Epithelial cell of proximal tubule (primary cell): ENCODE data around the gene HSD17B8. TPM values are rescaled to one million over a fixed set of nuclear protein-coding genes. Genes with fewer than 3 reads are reported as not detected.
A peak's percentile ranks its signal among the peaks of the same experiment; 100 is the strongest.

Experiments used
- DNase-seq: peaks from one replicate; pipeline ENCODE4 v3.0.0-alpha.2; 2011; ENCODE audit warnings: low read depth
- H3K4me3 ChIP-seq: 2 replicates; pipeline ENCODE4 v1.5.1; 2011; ENCODE audit warnings: low read depth, mild to moderate bottlenecking, low read length
- CTCF ChIP-seq: conservative IDR thresholded peaks from 2 replicates; pipeline ENCODE4 v1.5.1; 2012; ENCODE audit warnings: low read depth, mild to moderate bottlenecking, low read length
- total RNA-seq: library from RNA; depleted of rRNA; stranded (reverse); fragments of >200 nt; gene quantifications from 2 replicates; pipeline ENCODE4 v1.2.3, GENCODE V29; 2015

HSD17B8 gene
- total RNA-seq, 1 donor from 2014 or later = 16.3 TPM

- TF ChIP-seq CTCF = no peak
- no peak for DNase-seq
- no peak overlapping the region for H3K4me3 ChIP-seq
Measured at GRCh38 chr6:33171880-33172687, 32.4 kb upstream of the HSD17B8 start.

GRCh38 chr6:33172688-33173534 lies 31.5 kb upstream of the HSD17B8 start:
- peak; percentile 80 for TF ChIP-seq CTCF
- no peak overlapping the region for H3K4me3 ChIP-seq
- DNase-seq = no peak

GRCh38 chr6:33173535-33174180 lies 30.8 kb upstream of the HSD17B8 start:
- TF ChIP-seq CTCF = no peak
- H3K4me3 ChIP-seq = no peak overlapping the region
- DNase-seq = no peak

GRCh38 chr6:33174784-33175183 lies 29.7 kb upstream of the HSD17B8 start:
- no peak for TF ChIP-seq CTCF
- no peak overlapping the region for H3K4me3 ChIP-seq

GRCh38 chr6:33175436-33176069 lies 28.9 kb upstream of the HSD17B8 start:
- no peak for DNase-seq
- no peak overlapping the region for H3K4me3 ChIP-seq
- TF ChIP-seq CTCF = peak; percentile 32

More at GRCh38 chr6:33174784-33175183, 29.7 kb upstream of the HSD17B8 start:
- no peak for DNase-seq

GRCh38 chr6:33176906-33177305 lies 27.5 kb upstream of the HSD17B8 start:
- no peak for TF ChIP-seq CTCF
- DNase-seq = no peak
- no peak overlapping the region for H3K4me3 ChIP-seq
